GDM1 (cell line): Measurements from ENCODE around the gene PLPP6.
"Not testable (repeated sequence)": the region's sequence is repeated elsewhere in the genome, so short reads cannot be mapped to it uniquely, and the experiment has no call there.

ENCODE experiments used
- DNase-seq: peaks from one replicate; lab custom pipeline; 2025; lab: John Stamatoyannopoulos, UW

PLPP6 gene

DNA sequence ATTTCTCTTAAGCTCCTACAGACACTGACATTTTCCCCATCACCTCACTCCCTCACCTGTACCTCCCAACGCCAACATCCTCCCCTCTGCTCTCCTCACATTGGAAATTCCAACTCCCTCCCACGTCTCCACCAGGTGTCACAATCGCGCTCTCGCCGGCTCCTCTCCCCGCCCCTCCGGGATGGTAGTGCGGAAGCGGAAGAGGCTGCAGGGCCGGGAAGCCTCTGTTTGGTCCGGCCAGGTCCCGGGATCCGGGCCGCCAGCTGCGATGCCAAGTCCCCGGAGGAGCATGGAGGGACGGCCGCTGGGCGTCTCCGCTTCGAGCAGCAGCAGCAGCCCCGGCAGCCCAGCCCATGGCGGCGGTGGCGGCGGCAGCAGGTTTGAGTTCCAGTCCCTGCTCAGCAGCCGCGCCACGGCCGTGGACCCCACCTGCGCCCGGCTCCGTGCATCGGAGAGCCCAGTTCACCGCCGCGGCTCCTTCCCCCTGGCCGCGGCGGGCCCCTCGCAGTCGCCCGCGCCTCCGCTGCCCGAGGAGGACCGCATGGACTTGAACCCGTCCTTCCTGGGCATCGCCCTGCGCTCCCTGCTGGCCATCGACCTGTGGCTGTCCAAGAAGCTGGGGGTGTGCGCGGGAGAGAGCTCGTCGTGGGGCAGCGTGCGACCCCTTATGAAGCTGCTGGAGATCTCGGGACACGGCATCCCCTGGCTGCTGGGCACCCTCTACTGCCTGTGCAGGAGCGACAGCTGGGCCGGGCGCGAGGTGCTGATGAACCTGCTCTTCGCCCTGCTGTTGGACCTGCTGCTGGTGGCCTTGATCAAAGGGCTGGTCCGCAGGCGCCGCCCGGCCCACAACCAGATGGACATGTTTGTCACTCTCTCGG is at the start of gene PLPP6:
Gene PLPP6, plus strand, starts transcription at position 187 of the 881 bp plus-strand sequence. Its CDS starts 82 bp downstream, at position 269.
- DNase-seq: peak; percentile 58

DNA sequence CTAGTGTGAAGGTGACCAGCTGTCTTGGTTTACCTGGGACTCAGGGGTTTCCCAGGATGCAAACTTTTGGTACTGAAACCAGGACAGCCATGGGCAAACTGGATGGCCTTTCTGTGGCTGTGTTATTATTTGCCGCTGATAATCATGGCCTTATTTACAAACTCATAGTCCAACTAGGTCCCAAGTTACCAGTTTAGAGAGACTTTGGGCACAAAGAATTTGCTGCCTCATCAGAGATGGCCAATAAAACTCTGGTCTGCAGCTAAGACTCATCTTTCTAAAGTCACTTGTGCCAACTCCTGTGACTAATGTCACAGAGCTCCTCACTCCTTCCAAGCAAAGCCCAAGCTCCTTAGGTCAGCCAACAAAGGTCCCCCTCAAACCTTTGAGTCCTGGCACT is 47.5 kb upstream of the PLPP6 start:
- DNase-seq: no peak

DNA sequence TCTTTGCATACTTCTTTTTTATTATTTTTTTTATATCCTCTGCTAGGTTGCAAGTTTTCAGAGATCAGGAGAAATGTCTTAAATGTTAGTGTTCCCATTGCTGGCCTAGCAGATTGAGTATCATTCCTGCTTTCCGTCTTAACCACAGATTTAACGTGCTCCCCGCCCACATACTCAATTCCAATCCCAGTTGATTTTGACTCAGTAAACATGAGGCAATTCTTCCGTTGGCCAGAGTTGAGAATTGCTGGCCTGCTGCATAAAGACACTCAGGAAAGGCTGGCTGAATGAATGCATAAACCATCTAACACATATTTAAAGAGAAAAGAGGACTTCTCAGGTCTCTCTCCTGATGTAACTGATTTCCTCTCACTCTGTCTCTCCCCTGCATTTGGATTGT is 46.8 kb upstream of the PLPP6 start:
- no peak for DNase-seq

DNA sequence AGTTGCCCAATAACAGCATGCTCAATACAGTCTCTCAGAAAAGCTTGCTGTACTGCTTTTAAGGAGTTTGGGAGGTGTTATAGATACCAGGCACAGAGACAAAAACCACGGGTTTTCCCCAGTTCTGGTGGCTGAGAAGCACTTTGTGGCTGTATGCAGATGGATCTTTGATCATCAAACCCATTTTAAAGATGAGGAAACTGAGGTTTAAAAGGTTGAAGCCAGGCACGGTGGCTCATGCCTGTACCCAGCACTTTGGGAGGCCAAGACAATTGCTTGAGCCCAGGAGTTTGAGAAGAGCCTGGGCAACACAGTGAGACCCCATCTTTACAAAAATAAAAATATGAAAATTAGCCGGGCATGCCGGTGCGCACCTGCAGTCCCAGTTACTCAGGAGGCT is 46.3 kb upstream of the PLPP6 start:
- no peak for DNase-seq

DNA sequence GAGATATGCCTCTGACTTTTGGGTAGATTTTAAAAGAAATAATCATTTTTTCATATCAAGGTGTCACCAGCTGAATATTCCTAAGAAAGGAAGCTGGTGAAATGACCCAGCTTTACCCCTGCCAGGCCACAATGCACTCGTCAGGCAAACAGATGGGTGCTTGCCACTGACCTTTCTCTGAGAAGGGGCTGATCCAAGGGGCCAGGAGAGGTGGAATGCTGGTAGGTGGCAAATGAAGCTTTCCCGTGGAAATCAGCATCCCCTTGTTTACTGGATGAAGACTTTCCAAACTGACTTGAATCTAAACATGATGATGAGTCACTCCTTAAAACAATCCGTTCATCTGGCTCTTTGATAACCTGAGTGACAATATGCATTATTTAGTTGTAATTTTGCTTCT is 44.3 kb upstream of the PLPP6 start:
- DNase-seq: no peak

DNA sequence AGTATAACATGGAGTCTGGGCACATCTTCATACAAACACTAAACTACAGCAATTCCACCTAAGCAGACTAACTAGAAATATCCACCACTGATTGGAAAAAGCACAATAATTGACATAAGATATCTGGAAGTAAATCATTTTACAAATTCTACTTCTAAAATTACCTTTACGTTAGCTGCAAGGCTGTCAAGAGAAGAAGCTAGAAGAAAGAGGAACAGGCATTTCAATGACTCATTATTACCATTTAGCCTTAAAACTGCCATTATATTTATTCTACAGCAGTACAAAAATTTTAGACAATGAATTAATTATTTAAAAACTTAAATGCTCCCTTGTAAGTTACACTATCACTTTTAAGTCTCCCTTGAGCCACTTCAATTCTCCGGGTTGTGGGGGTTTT is 43.4 kb upstream of the PLPP6 start:
- DNase-seq: no peak

GRCh38 chr9:4620057-4620765 is 41.9 kb upstream of the PLPP6 start:
- DNase-seq: peak; percentile 52

DNA sequence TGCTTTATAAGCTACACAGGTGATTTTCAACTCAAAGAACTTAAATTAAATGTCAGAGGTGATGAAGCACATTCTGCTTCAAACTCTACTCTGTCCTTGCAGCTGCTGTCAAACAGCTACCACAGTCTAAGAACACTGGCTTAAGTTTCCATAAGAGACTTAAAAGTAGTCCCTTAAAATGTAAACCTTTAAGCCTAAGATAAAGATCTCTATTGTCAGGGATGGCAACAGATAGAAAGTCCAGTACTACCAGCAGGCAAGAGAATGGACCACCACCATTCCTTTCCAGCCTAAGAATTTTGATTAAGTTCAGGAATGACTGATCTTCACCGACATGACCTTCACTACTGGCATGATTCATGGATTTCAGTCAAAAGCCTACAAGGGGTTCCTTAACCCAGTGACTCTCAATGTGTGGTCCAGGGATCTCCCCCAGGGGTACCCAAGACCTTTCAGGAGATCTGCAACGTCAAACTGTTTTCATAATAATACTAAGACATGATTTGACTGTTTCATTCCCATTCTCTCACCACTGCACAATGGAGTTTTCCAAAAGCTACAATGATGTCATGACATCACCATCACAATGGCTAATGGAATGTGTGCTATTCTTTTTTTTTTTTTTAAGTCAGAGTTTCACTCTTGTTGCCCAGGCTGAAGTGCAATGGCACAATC is 41.1 kb upstream of the PLPP6 start:
- DNase-seq: no peak

DNA sequence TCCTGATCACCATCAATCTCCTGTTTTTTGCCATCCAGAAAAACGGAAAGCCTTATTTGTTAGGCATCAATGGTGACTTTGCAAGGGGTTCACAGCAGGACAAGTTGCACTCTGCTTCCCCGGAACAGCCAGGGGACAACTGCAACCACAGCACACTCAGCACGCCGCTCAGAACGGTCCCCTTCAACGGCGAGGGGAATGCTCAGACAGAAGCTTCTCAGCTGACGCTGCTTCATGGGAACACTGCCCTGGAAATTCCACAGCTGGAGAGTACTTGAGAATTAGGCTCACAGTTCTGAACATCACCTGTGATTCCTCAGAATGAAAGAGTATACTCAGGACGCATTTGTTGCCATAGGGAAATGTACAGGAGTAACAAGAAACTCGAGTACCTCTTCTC is 40.1 kb upstream of the PLPP6 start:
- DNase-seq: no peak

DNA sequence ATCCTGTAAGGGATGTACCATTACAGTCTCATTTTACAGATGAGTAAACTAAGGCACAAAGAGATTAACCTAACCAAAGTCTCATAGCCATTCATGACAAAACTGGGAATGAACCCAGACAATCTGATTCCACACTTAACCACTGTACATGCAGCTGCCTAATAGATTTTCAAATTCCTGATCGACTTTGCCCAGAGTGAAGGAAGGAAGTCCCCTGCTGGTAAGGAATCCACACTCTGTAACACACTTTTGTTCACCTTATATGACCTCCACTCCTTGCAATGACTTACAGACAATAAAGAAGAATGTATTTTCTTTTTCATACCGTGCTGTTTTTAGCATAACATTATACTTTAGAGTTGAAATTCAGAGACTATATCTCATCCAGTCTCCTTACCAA is 31.3 kb upstream of the PLPP6 start:
- DNase-seq: no peak

GRCh38 chr9:4638968-4639367 is 23.1 kb upstream of the PLPP6 start:
- DNase-seq: no peak

- DNase-seq: no peak
Measured at GRCh38 chr9:4639420-4639819, 22.7 kb upstream of the PLPP6 start.

GRCh38 chr9:4640027-4640426 is 22.1 kb upstream of the PLPP6 start:
- DNase-seq: no peak

- DNase-seq: no peak
Measured at GRCh38 chr9:4642351-4642750, 19.7 kb upstream of the PLPP6 start.

DNA sequence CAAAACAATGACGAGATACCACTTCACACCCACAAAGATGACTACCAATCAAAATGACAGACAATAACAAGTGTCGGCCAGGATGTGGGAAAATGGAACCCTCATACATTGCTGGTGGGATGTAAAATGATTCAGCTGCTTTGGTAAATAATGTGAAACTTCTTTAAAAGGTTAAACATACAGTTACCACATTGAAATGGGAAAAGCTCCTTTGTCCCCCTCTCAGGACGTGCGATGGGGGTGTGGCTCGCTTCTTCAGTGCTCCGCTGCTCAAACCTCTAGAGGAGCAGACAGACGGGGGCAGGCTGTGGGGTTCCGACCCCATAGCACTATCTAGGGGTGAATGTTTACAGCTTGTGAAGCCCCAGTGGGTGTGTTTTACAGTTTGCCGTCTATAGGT is 8.0 kb upstream of the PLPP6 start:
- DNase-seq: no peak

DNA sequence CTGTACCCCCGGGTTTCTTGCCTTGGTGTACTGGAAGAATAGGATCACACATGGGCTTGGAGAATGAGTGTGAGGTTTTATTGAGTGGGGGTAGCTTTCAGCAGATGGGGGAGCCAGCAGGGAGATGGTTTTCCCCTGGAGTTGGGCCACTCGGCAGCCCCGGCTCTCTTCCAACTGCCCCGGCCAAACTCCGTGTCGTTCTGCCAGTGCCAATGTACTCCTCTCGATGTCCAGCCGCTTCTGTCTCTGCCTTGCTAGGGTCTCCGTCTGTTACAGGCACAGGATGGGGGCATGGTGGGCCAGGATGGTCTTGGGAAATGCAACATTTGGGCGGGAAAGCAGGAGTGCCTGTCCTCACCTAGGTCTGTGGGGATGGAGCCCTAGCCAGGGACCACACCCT is 7.6 kb upstream of the PLPP6 start:
- DNase-seq: no peak

DNA sequence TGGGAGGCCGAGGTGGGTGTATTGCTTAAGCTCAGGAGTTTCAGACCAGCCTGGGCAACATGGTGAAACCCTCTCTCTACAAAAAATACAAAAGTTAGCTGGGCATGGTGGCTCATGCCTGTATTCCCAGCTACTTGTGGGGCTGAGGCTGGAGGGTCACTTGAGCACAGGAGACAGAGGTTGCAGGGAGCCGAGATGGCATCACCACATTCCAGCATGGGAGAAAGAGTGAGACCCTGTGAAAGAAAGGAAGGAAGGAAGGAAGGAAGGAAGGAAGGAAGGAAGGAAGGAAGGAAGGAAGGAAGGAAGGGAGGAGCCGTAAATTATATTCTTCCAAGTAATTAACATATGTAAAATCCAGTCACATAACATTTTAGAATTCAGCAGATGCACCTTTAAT is 5.9 kb upstream of the PLPP6 start:
- not testable (repeated sequence) for DNase-seq

- DNase-seq: no peak
Measured at GRCh38 chr9:4656621-4657020, 5.5 kb upstream of the PLPP6 start.

GRCh38 chr9:4657426-4658159 is 4.5 kb upstream of the PLPP6 start:
- DNase-seq: no peak

GRCh38 chr9:4660665-4661064 is 1.4 kb upstream of the PLPP6 start:
- not testable (repeated sequence) for DNase-seq

DNA sequence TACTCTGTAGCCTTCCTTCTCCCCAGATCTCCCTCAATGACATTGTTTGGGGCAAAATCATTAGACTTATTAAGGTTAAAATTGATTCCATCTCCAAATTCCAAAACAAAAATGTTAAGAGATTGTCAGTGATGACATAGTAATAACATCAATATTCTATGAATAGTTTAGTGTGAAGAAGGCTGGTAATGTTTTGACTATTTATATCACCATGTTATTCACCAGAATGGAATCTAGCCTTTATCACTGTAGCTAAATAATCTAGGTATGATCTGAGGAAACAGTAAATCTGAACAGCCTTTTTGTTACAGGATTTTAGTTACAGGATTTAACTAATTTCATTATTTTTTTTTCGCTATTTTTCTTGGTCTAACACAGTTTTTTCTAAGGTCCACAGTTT is 929 bp upstream of the PLPP6 start:
- DNase-seq: no peak

DNA sequence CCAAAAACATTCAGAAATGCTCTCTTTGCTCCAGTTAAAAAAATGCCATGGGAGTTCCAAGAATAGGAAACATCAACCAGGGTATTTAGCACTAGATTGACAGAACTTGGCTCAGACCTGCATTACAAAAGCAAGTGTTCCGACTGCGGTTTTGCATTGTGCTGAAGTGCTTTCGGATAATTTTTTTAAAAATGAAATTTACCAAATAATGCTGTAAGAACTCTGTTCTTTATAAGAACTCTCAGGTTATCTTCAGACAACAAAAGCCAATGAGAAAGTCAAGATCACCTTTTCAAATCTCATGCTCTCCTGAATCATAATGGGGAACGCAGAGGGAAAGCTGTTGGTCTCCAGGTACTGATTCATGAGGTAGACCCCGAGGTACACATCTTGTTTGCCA is 483 bp upstream of the PLPP6 start:
- DNase-seq: no peak
